HCT116 (cell line): Measurements from ENCODE around the gene CYBA. TPM values are rescaled to one million over a fixed set of nuclear protein-coding genes. Genes with fewer than 3 reads are reported as not detected.

ENCODE experiments used
- ATAC-seq: fragments of 200-7000 bp; cut with Tn5 transposase; 2 replicates; pipeline ENCODE4 v1.9.1; 2020; ENCODE audit warnings: mild to moderate bottlenecking, moderate library complexity
- BruUV-seq: library from RNA; stranded (reverse); fragments of 400-500 nt; replicated peaks from 2 replicates; lab custom pipeline; 2021; lab: Mats Ljungman, UMichigan
- CTCF ChIA-PET: fragments of 300-600 bp; sonication (Branson Sonifier 250); formaldehyde crosslinking; loops from one replicate; lab custom pipeline; 2021; ENCODE audit warnings: antibody characterized with exemption; lab: Charles Lee
- POLR2A ChIA-PET: fragments of 300-600, 350-600 bp; sonication (Branson Sonifier 250); formaldehyde crosslinking; loops from one replicate; lab custom pipeline; 2021; ENCODE audit warnings: antibody characterized with exemption; lab: Charles Lee
- RAD21 ChIA-PET, 2 experiments: fragments of 300-600 bp; sonication (Branson Sonifier 250); formaldehyde crosslinking; loops; one replicate each; lab custom pipeline; 2023; ENCODE audit warnings: low total read pairs in 2 of 2; ENCODE audit not compliant: uncharacterized antibody in 2 of 2, unreplicated experiment in 2 of 2, low non-redundant PET in 1 of 2; lab: Charles Lee
- DNase-seq: peaks from one replicate; pipeline ENCODE4 v3.0.0-alpha.2; 2010; ENCODE audit warnings: low read depth, low spot score
- H2AFZ ChIP-seq: fragments of 200-600 bp; shearing (Covaris generic), sonication (generic); 2 replicates; pipeline ENCODE4 v1.6.1; 2017; ENCODE audit warnings: low read depth, mixed run types, mixed read lengths, antibody characterized with exemption, low read length; ENCODE audit not compliant: poor library complexity, severe bottlenecking
- H3K27ac ChIP-seq: 2 replicates; pipeline ENCODE4 v1.5.1; 2012; ENCODE audit warnings: low read depth, low read length
- H3K27me3 ChIP-seq: fragments of 200-600 bp; sonication (generic); 2 replicates; pipeline ENCODE4 v1.6.1; 2016; ENCODE audit warnings: mixed run types, low read length, mixed read lengths; ENCODE audit not compliant: insufficient read depth
- H3K36me3 ChIP-seq, 2 experiments: fragments of 200-500 bp in 1 of 2; fragments of 200-600 bp in 1 of 2; sonication (Bioruptor generic) in 1 of 2; sonication (generic) in 1 of 2; 2 replicates each; pipeline versions ENCODE4 v1.5.1 to v1.6.1; 2014 to 2016; ENCODE audit warnings: low read length in 2 of 2, inconsistent platforms in 1 of 2, mixed read lengths in 1 of 2, mixed run types in 1 of 2; ENCODE audit not compliant: insufficient read depth in 2 of 2, control insufficient read depth in 1 of 2
- H3K4me1 ChIP-seq, 2 experiments: fragments of 200-600 bp in 1 of 2; sonication (generic) in 1 of 2; 2 replicates each; pipeline versions ENCODE4 v1.5.1 to v1.6.1; 2012 to 2017; ENCODE audit warnings: low read length in 2 of 2, inconsistent platforms in 1 of 2, mild to moderate bottlenecking in 1 of 2, mixed read lengths in 1 of 2, mixed run types in 1 of 2, moderate library complexity in 1 of 2; ENCODE audit not compliant: insufficient read depth in 2 of 2, control insufficient read depth in 1 of 2
- H3K4me2 ChIP-seq: fragments of 200-600 bp; sonication (generic); 2 replicates; pipeline ENCODE4 v1.6.1; 2017; ENCODE audit warnings: mixed run types, low read length, mixed read lengths
- H3K4me3 ChIP-seq, 2 experiments: fragments of 200-600 bp in 1 of 2; sonication (generic) in 1 of 2; replicated peaks in 1 of 2; 2 replicates each; pipeline ENCODE4 v1.5.1; 2011 to 2016; ENCODE audit warnings: low read length in 2 of 2, control low read depth in 1 of 2, low read depth in 1 of 2, mild to moderate bottlenecking in 1 of 2, mixed read lengths in 1 of 2, mixed run types in 1 of 2
- H3K79me2 ChIP-seq: fragments of 200-600 bp; sonication (generic); 2 replicates; pipeline ENCODE4 v1.6.1; 2017; ENCODE audit warnings: mild to moderate bottlenecking, mixed run types, low read length, moderate library complexity, mixed read lengths; ENCODE audit not compliant: insufficient read depth
- H3K9ac ChIP-seq: fragments of 200-600 bp; sonication (generic); 2 replicates; pipeline ENCODE4 v1.6.1; 2016; ENCODE audit warnings: low read length, mixed read lengths
- H3K9me2 ChIP-seq: fragments of 200-600 bp; sonication (generic), shearing (Covaris generic); 2 replicates; pipeline ENCODE4 v1.6.1; 2017; ENCODE audit warnings: mixed run types, mild to moderate bottlenecking, moderate library complexity; ENCODE audit not compliant: insufficient read depth
- H3K9me3 ChIP-seq, 2 experiments: fragments of 200-500 bp in 1 of 2; fragments of 200-600 bp in 1 of 2; sonication (Bioruptor generic) in 1 of 2; sonication (generic) in 1 of 2; 2 replicates each; pipeline ENCODE4 v1.6.1; 2014 to 2017; ENCODE audit warnings: low read length in 2 of 2, mixed read lengths in 2 of 2, inconsistent platforms in 1 of 2, low read depth in 1 of 2, mild to moderate bottlenecking in 1 of 2, mixed run types in 1 of 2, moderate library complexity in 1 of 2; ENCODE audit not compliant: control insufficient read depth in 1 of 2, insufficient read depth in 1 of 2
- H4K20me1 ChIP-seq: fragments of 200-600 bp; sonication (generic), shearing (Covaris generic); 2 replicates; pipeline ENCODE4 v1.6.1; 2017; ENCODE audit warnings: mixed run types, mild to moderate bottlenecking, moderate library complexity; ENCODE audit not compliant: insufficient read depth
- CBX3 ChIP-seq: IDR thresholded peaks from 2 replicates; pipeline ENCODE4 v1.6.1; 2012; ENCODE audit warnings: low read depth
- FOSL1 ChIP-seq: IDR thresholded peaks from 2 replicates; pipeline ENCODE4 v1.6.1; 2012; ENCODE audit warnings: low read depth
- POLR2AphosphoS5 ChIP-seq: IDR thresholded peaks from 2 replicates; pipeline ENCODE4 v1.6.1; 2011; ENCODE audit warnings: mild to moderate bottlenecking, low read depth, low read length, moderate library complexity
- RAD21 ChIP-seq: IDR thresholded peaks from 2 replicates; pipeline ENCODE4 v1.6.1; 2012; ENCODE audit warnings: low read depth, mild to moderate bottlenecking
- ZFX ChIP-seq: fragments of 450-650 bp; IDR thresholded peaks from 2 replicates; pipeline ENCODE4 v1.6.1; 2017
- intact Hi-C: fragments of 100-400 bp; cut with micrococcal nuclease; formaldehyde crosslinking; loops from 2 replicates; pipeline ENCODE4 v1.10.0; 2022
- total RNA-seq: library from RNA; stranded (reverse); gene quantifications from one replicate; pipeline ENCODE4 v1.2.1, GENCODE V29; 2021; ENCODE audit not compliant: unreplicated experiment
- TF ChIP-seq, protein P1 (sequence below): IDR thresholded peaks from 2 replicates; pipeline ENCODE4 v1.6.1; 2011; ENCODE audit warnings: mild to moderate bottlenecking, low read length, moderate library complexity; ENCODE audit not compliant: insufficient replicate concordance; ENCODE audit errors: extremely low read depth

CYBA gene
- total RNA-seq, 1 experiment from 2014 or later, result 321 TPM

- ChIA-PET POLR2A (interaction anchor here (1.0 kb wide), 2 partner anchors 69 to 112 kb away, joined by 3 read pairs; no protein-coding TSS in a partner anchor), RAD21 (no interaction called here), CTCF (interaction anchor here (1.3 kb wide), 2 partner anchors 10 to 75 kb away, joined by 5 to 7 read pairs; no protein-coding TSS in a partner anchor)
- Histone ChIP-seq H3K9me2 (no peaks in the 10 kb centered on the region), H3K9ac (peak overlapping the region; percentile 92), H3K27me3 (no peaks in the 10 kb centered on the region), H3K4me1 (peaks cover 4 to 21% of the 10 kb centered on the region in 2 experiments; a peak in 3 of 4 replicates), H3K27ac (peak overlapping the region; percentile 96), H3K79me2 (peaks cover 36% of the 10 kb centered on the region), H4K20me1 (no peaks in the 10 kb centered on the region), H3K4me2 (peak overlapping the region; percentile 92), H2AFZ (no peak overlapping the region), H3K4me3 (peak overlapping the region; percentile 73 to 98), H3K9me3 (no peaks in the 10 kb centered on the region), H3K36me3 (peaks cover 4% of the 10 kb centered on the region in 2 experiments; a peak in 1 of 4 replicates)
- TF ChIP-seq FOSL1, result no peak
- TF ChIP-seq RAD21, result no peak
- TF ChIP-seq POLR2AphosphoS5, result no peak
- 0 out of 2 replicates have a peak, but pooled peaks have one; percentile 55 for TF ChIP-seq ZFX
- no peak for TF ChIP-seq CBX3
- TF ChIP-seq, protein P1, sequence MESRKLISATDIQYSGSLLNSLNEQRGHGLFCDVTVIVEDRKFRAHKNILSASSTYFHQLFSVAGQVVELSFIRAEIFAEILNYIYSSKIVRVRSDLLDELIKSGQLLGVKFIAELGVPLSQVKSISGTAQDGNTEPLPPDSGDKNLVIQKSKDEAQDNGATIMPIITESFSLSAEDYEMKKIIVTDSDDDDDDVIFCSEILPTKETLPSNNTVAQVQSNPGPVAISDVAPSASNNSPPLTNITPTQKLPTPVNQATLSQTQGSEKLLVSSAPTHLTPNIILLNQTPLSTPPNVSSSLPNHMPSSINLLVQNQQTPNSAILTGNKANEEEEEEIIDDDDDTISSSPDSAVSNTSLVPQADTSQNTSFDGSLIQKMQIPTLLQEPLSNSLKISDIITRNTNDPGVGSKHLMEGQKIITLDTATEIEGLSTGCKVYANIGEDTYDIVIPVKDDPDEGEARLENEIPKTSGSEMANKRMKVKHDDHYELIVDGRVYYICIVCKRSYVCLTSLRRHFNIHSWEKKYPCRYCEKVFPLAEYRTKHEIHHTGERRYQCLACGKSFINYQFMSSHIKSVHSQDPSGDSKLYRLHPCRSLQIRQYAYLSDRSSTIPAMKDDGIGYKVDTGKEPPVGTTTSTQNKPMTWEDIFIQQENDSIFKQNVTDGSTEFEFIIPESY, result no peak
- intact Hi-C loops, result no loop called here
- ATAC-seq (peak; percentile 3; the same call in 1 of the 2 replicates), DNase-seq (no peak)
- TSS peak; percentile 79 for BruUV-seq
Observed at GRCh38 chr16:88662222-88662842, 11.5 kb upstream of the CYBA start.
